Measurements from ENCODE around the gene CFAP46.

DNA sequence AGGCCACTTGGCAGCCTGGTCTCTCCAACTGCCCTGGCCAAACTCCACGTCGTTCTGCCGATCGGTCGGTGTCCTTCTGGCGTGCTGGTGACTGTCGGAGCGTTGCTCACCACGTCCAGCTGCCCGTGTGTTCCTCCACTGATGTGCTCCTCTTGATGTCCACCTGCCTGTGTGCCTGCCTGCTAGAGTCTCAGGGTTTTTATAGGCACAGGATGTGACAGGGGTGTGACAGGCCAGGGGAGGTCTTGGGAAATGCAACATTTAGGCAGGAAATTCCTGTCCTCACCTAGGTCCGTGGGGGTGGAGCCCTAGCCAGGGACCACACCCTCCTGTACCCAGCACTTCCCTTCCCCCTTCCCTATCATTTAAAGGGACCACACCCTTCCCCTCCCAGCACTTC, 25.2 kb upstream of the CFAP46 start:
- TF ChIP-seq EZH2 (IDR thresholded peaks at IDR 0.05; ENCODE audit: insufficient read depth, poor library complexity, severe bottlenecking) (no peak), EZH2phosphoT487 (IDR thresholded peaks at IDR 0.05; ENCODE audit: insufficient read depth, low read depth) (no peak)

Data from GM23248 (cell line).